Measurements from ENCODE around the gene ECEL1.
"Not testable (repeated sequence)": the region's sequence is repeated elsewhere in the genome, so short reads cannot be mapped to it uniquely, and the experiment has no call there.

The ECEL1 gene

GRCh38 chr2:232458051-232458660 is 29.5 kb downstream of the ECEL1 start:
- no peak for DNase-seq

- no peak for DNase-seq
Measured at GRCh38 chr2:232457121-232458011, 30.3 kb downstream of the ECEL1 start.

- no peak for DNase-seq
Measured at GRCh38 chr2:232456296-232457120, 31.1 kb downstream of the ECEL1 start.

GRCh38 chr2:232455426-232456255 is 32.0 kb downstream of the ECEL1 start, which contains the start of gene ALPI:
ALPI (plus strand) TSS chr2:232456153; CDS start chr2:232456200, 47 bp downstream.
- no peak for DNase-seq

GRCh38 chr2:232454630-232455029 is 33.0 kb downstream of the ECEL1 start:
- no peak for DNase-seq

- not testable (repeated sequence) for DNase-seq
Measured at GRCh38 chr2:232451645-232452044, 36.0 kb downstream of the ECEL1 start.

GRCh38 chr2:232449964-232450363 is 37.7 kb downstream of the ECEL1 start:
- DNase-seq = no peak

GRCh38 chr2:232448304-232448690 is 39.3 kb downstream of the ECEL1 start:
- no peak for DNase-seq

GRCh38 chr2:232447638-232448303 is 39.9 kb downstream of the ECEL1 start:
- no peak for DNase-seq

- no peak for DNase-seq
Measured at GRCh38 chr2:232447091-232447620, 40.5 kb downstream of the ECEL1 start.

GRCh38 chr2:232446266-232446777 is 41.3 kb downstream of the ECEL1 start:
- not testable (repeated sequence) for DNase-seq

GRCh38 chr2:232445149-232445885 is 42.3 kb downstream of the ECEL1 start:
- not testable (repeated sequence) for DNase-seq

- DNase-seq = peak in 1 of 2 donors; percentile 12
Measured at GRCh38 chr2:232444409-232445148, 43.1 kb downstream of the ECEL1 start.

GRCh38 chr2:232443669-232444408 is 43.8 kb downstream of the ECEL1 start:
- not testable (repeated sequence) for DNase-seq

- DNase-seq = not testable (repeated sequence)
Measured at GRCh38 chr2:232443047-232443446, 44.6 kb downstream of the ECEL1 start.

GRCh38 chr2:232442431-232442830 is 45.2 kb downstream of the ECEL1 start:
- DNase-seq = not testable (repeated sequence)

GRCh38 chr2:232441922-232442321 is 45.7 kb downstream of the ECEL1 start:
- DNase-seq = not testable (repeated sequence)

GRCh38 chr2:232441147-232441651 is 46.4 kb downstream of the ECEL1 start:
- no peak for DNase-seq

Data from bone marrow (tissue), 2 donors.